ENCODE data around the gene IRF6.

The IRF6 gene

GRCh38 chr1:209849388-209849787 is 43.4 kb upstream of the IRF6 start:
- TF ChIP-seq, protein P1, sequence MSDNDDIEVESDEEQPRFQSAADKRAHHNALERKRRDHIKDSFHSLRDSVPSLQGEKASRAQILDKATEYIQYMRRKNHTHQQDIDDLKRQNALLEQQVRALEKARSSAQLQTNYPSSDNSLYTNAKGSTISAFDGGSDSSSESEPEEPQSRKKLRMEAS (IDR thresholded peaks at IDR 0.05; ENCODE audit: low read depth, low read length), result no peak
- no peak for TF ChIP-seq CTCF (IDR thresholded peaks at IDR 0.05; ENCODE audit: low read depth, low read length)
- H3K4me3 ChIP-seq (ENCODE audit: low read depth, low read length), result no peak overlapping the region
- no peak for DNase-seq (ENCODE audit: low read depth)

- no peak overlapping the region for H3K4me3 ChIP-seq (ENCODE audit: low read depth, low read length)
- TF ChIP-seq, protein P1 (IDR thresholded peaks at IDR 0.05; ENCODE audit: low read depth, low read length), result no peak
- TF ChIP-seq CTCF (IDR thresholded peaks at IDR 0.05; ENCODE audit: low read depth, low read length), result no peak
- no peak for DNase-seq (ENCODE audit: low read depth)
These were observed 39.4 kb upstream of the IRF6 start for GRCh38 chr1:209845408-209845725.

- TF ChIP-seq CTCF (IDR thresholded peaks at IDR 0.05; ENCODE audit: low read depth, low read length) (no peak), POLR2A (IDR thresholded peaks at IDR 0.05; ENCODE audit: extremely low read depth, insufficient read length) (no peak), MYC (IDR thresholded peaks at IDR 0.05; ENCODE audit: low read depth, low read length) (no peak)
- TF ChIP-seq, protein P1 (IDR thresholded peaks at IDR 0.05; ENCODE audit: low read depth, low read length), result no peak
- DNase-seq (ENCODE audit: low read depth), result no peak
- H3K4me3 ChIP-seq (ENCODE audit: low read depth, low read length), result no peak overlapping the region
These were observed 38.9 kb upstream of the IRF6 start for GRCh38 chr1:209844695-209845407.

DNA sequence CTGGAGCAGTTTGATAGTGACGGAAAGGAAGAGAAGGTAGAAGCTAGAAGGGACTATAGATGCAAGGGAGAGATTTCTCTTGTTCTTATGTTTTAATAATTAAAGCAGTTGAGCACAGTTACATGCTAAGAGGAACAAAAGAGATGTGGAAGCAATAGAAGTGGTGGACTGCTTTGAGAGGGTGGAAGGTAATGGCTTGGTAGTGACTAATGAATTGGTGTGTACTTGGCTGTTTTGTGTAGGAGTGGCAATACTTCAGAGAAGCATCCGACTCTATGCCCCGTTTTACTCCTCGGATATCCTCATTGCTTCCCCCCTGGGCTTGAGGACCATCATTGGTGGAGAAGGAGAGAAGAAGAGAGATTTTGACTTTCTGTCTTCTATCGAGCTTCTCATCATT is 34.7 kb upstream of the IRF6 start:
- TF ChIP-seq POLR2A (IDR thresholded peaks at IDR 0.05; ENCODE audit: extremely low read depth, insufficient read length) (no peak), CTCF (IDR thresholded peaks at IDR 0.05; ENCODE audit: low read depth, low read length) (no peak), MYC (IDR thresholded peaks at IDR 0.05; ENCODE audit: low read depth, low read length) (no peak)
- TF ChIP-seq, protein P1 (IDR thresholded peaks at IDR 0.05; ENCODE audit: low read depth, low read length), result no peak
- no peak for DNase-seq (ENCODE audit: low read depth)
- H3K4me3 ChIP-seq (ENCODE audit: low read depth, low read length), result no peak overlapping the region

- TF ChIP-seq CTCF (IDR thresholded peaks at IDR 0.05; ENCODE audit: low read depth, low read length), result no peak
- TF ChIP-seq, protein P1 (IDR thresholded peaks at IDR 0.05; ENCODE audit: low read depth, low read length), result no peak
- TF ChIP-seq MYC (IDR thresholded peaks at IDR 0.05; ENCODE audit: low read depth, low read length), result no peak
- TF ChIP-seq POLR2A (IDR thresholded peaks at IDR 0.05; ENCODE audit: extremely low read depth, insufficient read length), result no peak
- DNase-seq (ENCODE audit: low read depth), result no peak
- H3K4me3 ChIP-seq (ENCODE audit: low read depth, low read length), result no peak overlapping the region
These were observed 34.1 kb upstream of the IRF6 start for GRCh38 chr1:209839875-209840546.

Data from NB4 (cell line).